Left lobe of liver (tissue), 2 donors: Measurements from ENCODE around the gene GJD4. TPM values are rescaled to one million over a fixed set of nuclear protein-coding genes. Genes with fewer than 3 reads are reported as not detected.

Source experiments
- ATAC-seq: fragments of 200-7000 bp; cut with Tn5 transposase; one replicate; pipeline ENCODE4 v1.9.1; 2020; ENCODE audit warnings: mild to moderate bottlenecking, moderate library complexity
- DNase-seq: peaks from one replicate; pipeline ENCODE4 v3.0.0-alpha.2; 2020; ENCODE audit warnings: low spot score
- total RNA-seq: library from RNA; stranded (reverse); gene quantifications from one replicate; pipeline ENCODE4 v1.2.1, GENCODE V29; 2021
- donor health status: DM: no; HTN: no; CAD: no; lungs with moderate emphysema.
- donor health status: DM: no; HTN: yes; CAD: no.

The GJD4 gene
- total RNA-seq, 1 donor from 2014 or later, result not detected

- ATAC-seq, result no peak
- no peak for DNase-seq
These were observed 39.2 kb downstream of the GJD4 start for GRCh38 chr10:35644050-35644950.

GRCh38 chr10:35650894-35651293 lies 45.8 kb downstream of the GJD4 start:
- ATAC-seq, result no peak
- no peak for DNase-seq

GRCh38 chr10:35652824-35653223 lies 47.7 kb downstream of the GJD4 start:
- ATAC-seq (no peak), DNase-seq (no peak)

DNA sequence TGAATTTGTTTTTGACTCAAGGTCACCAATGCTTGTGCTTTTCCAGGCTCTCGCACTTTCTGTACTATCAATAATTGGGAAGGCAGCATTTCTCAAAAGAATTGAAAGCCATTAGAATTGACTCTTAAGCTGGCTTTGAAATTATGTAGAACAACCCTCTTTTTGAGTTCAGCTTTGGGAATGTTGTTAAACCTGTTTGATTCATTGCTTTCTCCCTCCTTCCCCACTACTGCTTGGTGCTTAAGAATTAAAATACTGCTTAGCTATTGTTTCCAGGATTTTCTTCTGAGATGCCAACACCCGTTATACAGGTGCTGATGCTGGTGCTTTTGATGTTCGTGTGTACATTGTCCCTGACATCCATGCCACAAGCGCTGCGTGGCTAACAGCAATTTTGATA lies 52.5 kb downstream of the GJD4 start:
- no peak for ATAC-seq
- no peak for DNase-seq

Other genes with a start within 250 kb of the GJD4 start
- 5.7 TPM for gene FZD8, start 37.0 kb downstream of the GJD4 start, total RNA-seq